Transverse colon (tissue), 4 donors: Measurements from ENCODE around the gene ZBTB5. TPM values are rescaled to one million over a fixed set of nuclear protein-coding genes. Genes with fewer than 3 reads are reported as not detected.

Experiments
- DNase-seq: peaks from one replicate; pipeline ENCODE4 v3.0.0-alpha.2; 2019
- H3K27ac ChIP-seq, 4 donors: fragments of 200-600 bp; sonication (generic); 2 replicates each; pipeline ENCODE4 v1.5.1; 2016 to 2018; ENCODE audit warnings: inconsistent platforms in 4 of 4
- H3K27me3 ChIP-seq: fragments of 200-600 bp; sonication (generic); 2 replicates; pipeline ENCODE4 v1.5.1; 2017; ENCODE audit warnings: inconsistent platforms
- H3K36me3 ChIP-seq, 4 donors: fragments of 200-600 bp; sonication (generic); 2 replicates each; pipeline ENCODE4 v1.5.1; 2017 to 2019; ENCODE audit warnings: inconsistent platforms in 4 of 4
- H3K4me1 ChIP-seq, 4 donors: fragments of 200-600 bp; sonication (generic); 2 replicates each; pipeline ENCODE4 v1.5.1; 2017 to 2020; ENCODE audit warnings: inconsistent platforms in 4 of 4
- H3K4me3 ChIP-seq, 4 donors: fragments of 200-600 bp; sonication (generic); 1 replicate in 1 of 4; 2 replicates in 3 of 4; pipeline versions ENCODE4 v1.5.1 to v1.6.1; 2017 to 2019; ENCODE audit warnings: inconsistent platforms in 4 of 4
- H3K9me3 ChIP-seq, 2 donors: fragments of 200-600 bp; sonication (generic); 2 replicates each; pipeline ENCODE4 v1.5.1; 2017 to 2019; ENCODE audit warnings: inconsistent platforms in 2 of 2
- EP300 ChIP-seq: sonication (generic); formaldehyde crosslinking; IDR thresholded peaks from one replicate; pipeline ENCODE4 v1.6.1; 2017; ENCODE audit warnings: antibody characterized with exemption, low read depth
- POLR2A ChIP-seq: fragments of 450-650 bp; IDR thresholded peaks from one replicate; pipeline ENCODE4 v1.6.1; 2016; ENCODE audit warnings: antibody characterized with exemption, mild to moderate bottlenecking, moderate library complexity
- POLR2AphosphoS5 ChIP-seq, 3 donors: sonication (generic); formaldehyde crosslinking; IDR thresholded peaks; one replicate each; pipeline ENCODE4 v1.6.1; 2016; ENCODE audit warnings: antibody characterized with exemption in 3 of 3
- WGBS, 2 donors: methylation state at CpG; one replicate each; pipeline ENCODE4 v1.1.5; 2018; ENCODE audit warnings: low coverage in 1 of 2; 5-methylcytosine and 5-hydroxymethylcytosine counted together
- in situ Hi-C, 4 donors: fragments of 200-750 bp; cut with MboI; loops; one replicate each; pipeline versions ENCODE4 v1.15.0 to v1.15.1; 2017; ENCODE audit warnings: low sequenced_read_pairs in 3 of 4, low pct_ligation_motif_present in 1 of 4, low pct_unique_long_range_greater_than_20kb in 1 of 4
- intact Hi-C: fragments of 100-400 bp; cut with DNase I; formaldehyde crosslinking; loops from one replicate; pipeline ENCODE4 v1.15.1; 2023; ENCODE audit warnings: low total_unique reads
- total RNA-seq, 4 donors: library from RNA; depleted of rRNA; stranded (reverse); fragments of >200 nt; gene quantifications; one replicate each; pipeline ENCODE4 v1.1.0, GENCODE V29; 2016
- TF ChIP-seq, protein P1 (sequence below), 5 experiments: fragments of 200-600 bp in 3 of 5; fragments of 450-650 bp in 2 of 5; sonication (generic) in 3 of 5; IDR thresholded peaks; 1 replicate in 2 of 5; 2 replicates in 3 of 5; pipeline ENCODE4 v1.5.1; 2016 to 2017; ENCODE audit warnings: antibody characterized with exemption in 5 of 5, inconsistent platforms in 3 of 5, mild to moderate bottlenecking in 2 of 5, moderate library complexity in 1 of 5

ZBTB5 gene
- total RNA-seq, 4 donors from 2014 or later: 3.2 to 14.6 (median 12.8) TPM

DNA sequence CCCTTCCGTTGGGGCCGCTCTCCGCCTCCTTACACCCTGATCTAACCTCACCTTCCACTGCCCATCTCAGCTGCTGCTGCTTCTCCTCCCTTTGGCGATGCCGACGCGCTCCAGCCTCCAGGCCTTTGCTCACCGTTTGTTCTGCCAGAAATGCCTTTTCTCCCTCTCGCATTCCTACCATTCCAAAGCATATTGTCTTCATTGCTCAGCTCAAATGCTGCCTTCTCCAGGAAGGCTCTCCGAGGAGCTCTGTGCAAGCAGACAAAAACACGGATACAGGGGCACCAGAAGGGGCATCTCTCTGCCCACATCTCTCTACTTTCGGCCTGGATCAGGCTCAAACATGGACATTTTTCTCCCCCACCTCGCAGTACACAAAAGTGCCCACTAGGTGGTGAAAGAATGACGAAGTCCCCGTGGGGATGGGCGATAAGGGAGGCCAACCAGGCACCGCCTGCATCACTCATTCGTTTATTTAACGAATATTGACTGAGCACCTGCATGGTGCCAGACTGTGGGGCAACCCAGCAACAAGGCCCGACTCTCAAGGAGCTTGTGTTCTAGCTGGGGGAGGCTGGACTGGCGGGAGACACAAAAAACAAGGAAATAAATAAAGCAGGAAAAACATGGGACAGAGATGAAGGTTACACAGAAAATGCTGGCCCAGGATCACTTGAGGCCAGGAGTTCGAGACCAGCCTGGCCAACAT is 50.1 kb downstream of the ZBTB5 start:
- in situ Hi-C loops: no loop called here
- Histone ChIP-seq H3K9me3 (no peaks in the 10 kb centered on the region), H3K27ac (peak overlapping the region in 3 of 4 donors; percentile 8 to 25 (median 8)), H3K36me3 (no peaks in the 10 kb centered on the region), H3K4me1 (peaks cover 0 to 7% (median 0%) of the 10 kb centered on the region in 4 donors), H3K4me3 (no peak overlapping the region), H3K27me3 (no peaks in the 10 kb centered on the region)
- no peak for TF ChIP-seq EP300
- TF ChIP-seq POLR2AphosphoS5 (IDR thresholded peaks at IDR 0.05): no peak
- TF ChIP-seq, protein P1, sequence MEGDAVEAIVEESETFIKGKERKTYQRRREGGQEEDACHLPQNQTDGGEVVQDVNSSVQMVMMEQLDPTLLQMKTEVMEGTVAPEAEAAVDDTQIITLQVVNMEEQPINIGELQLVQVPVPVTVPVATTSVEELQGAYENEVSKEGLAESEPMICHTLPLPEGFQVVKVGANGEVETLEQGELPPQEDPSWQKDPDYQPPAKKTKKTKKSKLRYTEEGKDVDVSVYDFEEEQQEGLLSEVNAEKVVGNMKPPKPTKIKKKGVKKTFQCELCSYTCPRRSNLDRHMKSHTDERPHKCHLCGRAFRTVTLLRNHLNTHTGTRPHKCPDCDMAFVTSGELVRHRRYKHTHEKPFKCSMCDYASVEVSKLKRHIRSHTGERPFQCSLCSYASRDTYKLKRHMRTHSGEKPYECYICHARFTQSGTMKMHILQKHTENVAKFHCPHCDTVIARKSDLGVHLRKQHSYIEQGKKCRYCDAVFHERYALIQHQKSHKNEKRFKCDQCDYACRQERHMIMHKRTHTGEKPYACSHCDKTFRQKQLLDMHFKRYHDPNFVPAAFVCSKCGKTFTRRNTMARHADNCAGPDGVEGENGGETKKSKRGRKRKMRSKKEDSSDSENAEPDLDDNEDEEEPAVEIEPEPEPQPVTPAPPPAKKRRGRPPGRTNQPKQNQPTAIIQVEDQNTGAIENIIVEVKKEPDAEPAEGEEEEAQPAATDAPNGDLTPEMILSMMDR (IDR thresholded peaks at IDR 0.05): peak; percentile 80 to 90 (median 87)
- 20 to 26% methylated on average over 8 to 22 of the region's 22 CpGs for WGBS, 2 donors
- intact Hi-C loops: no loop called here
- peak; percentile 78 for DNase-seq

DNA sequence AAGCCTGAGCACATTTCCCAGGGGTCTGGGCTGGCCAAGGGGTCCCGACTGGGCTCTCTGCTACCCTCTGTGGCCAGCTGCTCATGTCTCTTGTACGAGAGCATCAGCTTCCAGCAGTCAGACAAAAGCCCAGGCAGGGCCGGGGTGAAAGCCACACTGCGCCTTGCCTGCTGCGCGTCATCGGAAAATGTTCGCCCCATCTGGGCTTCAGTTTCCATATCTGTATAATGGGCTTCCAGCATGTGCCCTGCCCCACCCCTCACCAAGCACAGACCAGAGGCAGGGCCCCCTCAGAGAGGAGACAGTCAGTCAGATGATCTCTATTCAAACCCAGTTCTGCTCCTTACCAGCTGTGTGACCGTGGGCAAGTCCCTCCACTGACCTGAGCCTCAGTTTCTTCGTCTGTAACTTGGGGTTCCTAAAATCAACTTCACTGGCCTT is 50.7 kb downstream of the ZBTB5 start:
- H3K4me1 ChIP-seq: peaks cover 0 to 7% (median 0%) of the 10 kb centered on the region in 4 donors
- H3K36me3 ChIP-seq: no peaks in the 10 kb centered on the region
- in situ Hi-C loops: no loop called here
- TF ChIP-seq POLR2AphosphoS5 (IDR thresholded peaks at IDR 0.05): no peak
- TF ChIP-seq POLR2A: no peak
- no peak for TF ChIP-seq EP300
- TF ChIP-seq, protein P1 (IDR thresholded peaks at IDR 0.05): no peak
- intact Hi-C loops: no loop called here
- H3K27ac ChIP-seq: peak overlapping the region in 1 of 4 donors; percentile 4
- no peaks in the 10 kb centered on the region for H3K9me3 ChIP-seq
- H3K4me3 ChIP-seq: no peak overlapping the region
- DNase-seq: no peak
- no peaks in the 10 kb centered on the region for H3K27me3 ChIP-seq
- 75 to 87% methylated on average over 2 to 9 of the region's 10 CpGs for WGBS, 2 donors

DNA sequence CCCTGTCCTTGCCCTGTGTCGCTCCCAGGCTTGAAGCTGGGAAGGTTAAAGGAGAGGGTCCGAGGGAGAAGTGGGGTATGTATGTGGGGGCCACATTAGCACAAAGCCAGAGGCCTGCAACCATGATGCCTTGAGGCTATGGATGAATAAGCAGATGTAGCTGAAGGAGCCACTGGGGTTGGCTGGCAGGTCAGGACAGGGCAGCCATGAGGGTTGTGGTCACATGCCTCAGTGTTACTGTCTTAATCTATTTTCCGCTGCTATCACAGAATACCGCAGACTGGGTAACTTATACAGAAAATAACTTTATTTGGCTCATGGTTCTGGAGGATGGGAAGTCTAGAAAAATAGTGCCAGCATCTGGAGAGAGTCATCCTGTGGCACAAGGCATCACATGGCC is 51.9 kb downstream of the ZBTB5 start:
- no peak for TF ChIP-seq EP300
- TF ChIP-seq, protein P1 (IDR thresholded peaks at IDR 0.05): no peak
- no peak for TF ChIP-seq POLR2AphosphoS5 (IDR thresholded peaks at IDR 0.05)
- no peak for TF ChIP-seq POLR2A
- 95% methylated on average over 4 of the region's 4 CpGs; no CpG with 5 or more reads in 1 of the 2 donors for WGBS, 2 donors
- H3K4me1 ChIP-seq: peaks cover 0 to 7% (median 0%) of the 10 kb centered on the region in 4 donors
- intact Hi-C loops (no loop called here), in situ Hi-C loops (no loop called here)
- H3K27me3 ChIP-seq: no peaks in the 10 kb centered on the region
- no peak for DNase-seq
- H3K36me3 ChIP-seq: no peaks in the 10 kb centered on the region
- no peaks in the 10 kb centered on the region for H3K9me3 ChIP-seq
- no peak overlapping the region for H3K27ac ChIP-seq
- H3K4me3 ChIP-seq: no peak overlapping the region

DNA sequence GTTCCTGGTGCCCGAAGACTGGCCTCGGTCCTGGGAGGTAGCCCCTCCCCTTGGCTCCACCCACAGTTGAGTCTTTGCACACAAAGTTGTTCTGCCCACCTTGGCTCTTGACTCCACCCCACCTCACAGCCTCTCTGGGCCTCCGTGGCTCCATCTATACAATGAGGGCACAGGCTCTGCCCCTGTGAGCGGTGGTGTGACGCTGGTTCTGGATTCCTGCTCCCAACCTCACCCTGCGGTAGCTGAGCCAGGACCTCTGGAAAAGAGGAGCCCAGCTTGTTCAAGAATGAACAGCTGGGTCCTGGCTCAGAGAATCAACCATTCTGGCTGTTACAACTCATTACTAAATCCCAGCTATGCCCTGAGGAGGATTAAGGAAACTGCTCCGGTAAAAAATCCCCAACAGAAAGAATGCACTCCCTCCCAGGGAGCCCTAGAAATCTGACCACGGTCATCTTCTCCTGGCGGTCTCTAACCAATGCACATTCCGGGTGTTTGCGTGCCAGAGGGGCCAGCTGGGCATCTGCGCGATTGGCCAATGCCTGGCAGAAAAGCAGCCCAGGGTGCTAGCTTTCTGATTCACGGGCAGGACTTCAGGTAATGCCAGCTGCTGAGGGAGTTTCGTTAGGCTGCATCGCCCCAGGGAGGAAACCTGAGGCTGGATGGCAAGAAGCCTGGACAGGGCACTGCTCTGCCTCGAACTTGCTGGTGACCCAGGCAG is 52.7 kb downstream of the ZBTB5 start:
- DNase-seq: no peak
- no peaks in the 10 kb centered on the region for H3K9me3 ChIP-seq
- in situ Hi-C loops: no loop called here
- TF ChIP-seq, protein P1 (IDR thresholded peaks at IDR 0.05): no peak
- TF ChIP-seq POLR2AphosphoS5 (IDR thresholded peaks at IDR 0.05): no peak
- no peak for TF ChIP-seq EP300
- no peak for TF ChIP-seq POLR2A
- intact Hi-C loops: no loop called here
- no peaks in the 10 kb centered on the region for H3K36me3 ChIP-seq
- no peak overlapping the region for H3K4me3 ChIP-seq
- no peak overlapping the region for H3K27ac ChIP-seq
- H3K4me1 ChIP-seq: peaks cover 0 to 7% (median 0%) of the 10 kb centered on the region in 4 donors
- 76 to 80% methylated on average over 3 to 17 of the region's 17 CpGs for WGBS, 2 donors
- no peaks in the 10 kb centered on the region for H3K27me3 ChIP-seq
